Muscle layer of duodenum (tissue), 2 donors: ENCODE measurements around the gene SEBOX.
"Not testable (repeated sequence)": the region's sequence is repeated elsewhere in the genome, so short reads cannot be mapped to it uniquely, and the experiment has no call there.

Source experiments
- H3K27ac ChIP-seq: one replicate; pipeline ENCODE4 v1.7.0; 2013; ENCODE audit warnings: mild to moderate bottlenecking, low read length
- H3K27me3 ChIP-seq: one replicate; pipeline ENCODE4 v1.7.0; 2013; ENCODE audit warnings: low read depth, mild to moderate bottlenecking, control low read depth, low read length
- H3K36me3 ChIP-seq, 2 donors: one replicate each; pipeline ENCODE4 v1.7.0; 2013; ENCODE audit warnings: low read length in 2 of 2, control low read depth in 1 of 2, mild to moderate bottlenecking in 1 of 2; ENCODE audit not compliant: insufficient read depth in 2 of 2, control insufficient read depth in 1 of 2
- H3K4me1 ChIP-seq, 2 donors: one replicate each; pipeline ENCODE4 v1.7.0; 2013; ENCODE audit warnings: low read length in 2 of 2, mild to moderate bottlenecking in 2 of 2, control low read depth in 1 of 2, moderate library complexity in 1 of 2; ENCODE audit not compliant: insufficient read depth in 2 of 2, control insufficient read depth in 1 of 2
- H3K4me3 ChIP-seq, 2 donors: one replicate each; pipeline ENCODE4 v1.7.0; 2013; ENCODE audit warnings: low read length in 2 of 2, low read depth in 1 of 2, mild to moderate bottlenecking in 1 of 2
- H3K9me3 ChIP-seq, 2 donors: one replicate each; pipeline ENCODE4 v1.7.0; 2013; ENCODE audit warnings: low read length in 2 of 2, control low read depth in 1 of 2, mild to moderate bottlenecking in 1 of 2; ENCODE audit not compliant: control insufficient read depth in 1 of 2
- donor health status: healthy.

The SEBOX gene

DNA sequence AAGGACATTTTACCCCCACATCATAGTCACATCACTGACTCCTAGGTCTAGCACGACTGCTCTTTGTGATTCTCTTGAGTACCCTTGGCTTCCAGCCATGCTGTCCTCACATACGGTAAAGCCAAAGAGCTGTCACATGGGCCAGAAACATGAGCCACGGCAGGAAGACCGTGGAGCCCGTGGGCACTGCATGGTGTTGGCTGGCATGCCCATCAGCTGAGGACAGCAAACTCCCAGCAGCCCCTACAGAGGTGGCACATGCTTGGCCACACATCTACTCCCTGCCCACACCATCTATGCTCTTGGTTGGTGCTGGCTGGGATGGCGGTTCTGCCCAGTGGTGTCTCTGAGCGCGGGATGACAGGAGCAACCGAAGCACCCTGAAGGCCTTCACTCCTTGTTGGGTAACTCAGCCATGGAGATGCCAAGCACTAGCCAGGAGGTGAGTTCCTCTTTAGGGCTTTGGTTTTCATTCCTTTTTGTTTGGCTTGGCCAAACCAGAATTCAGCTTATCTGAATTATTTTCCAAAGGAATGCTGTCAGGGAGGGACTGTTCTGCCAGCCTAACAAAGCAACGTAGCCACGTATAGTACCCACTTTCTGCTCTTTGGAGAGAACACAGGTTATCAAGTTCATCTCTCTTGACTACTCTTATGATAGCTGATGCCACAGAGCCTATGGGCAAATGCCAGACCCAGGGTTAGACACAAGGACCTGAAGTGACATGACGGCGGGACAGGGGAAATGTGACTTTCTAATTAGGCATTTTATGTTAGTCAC, 19.4 kb downstream of the SEBOX start:
- no peaks in the 10 kb centered on the region for H3K9me3 ChIP-seq
- H3K36me3 ChIP-seq, result peaks cover 69 to 95% of the 10 kb centered on the region in 2 donors
- H3K4me3 ChIP-seq, result no peak overlapping the region
- no peak overlapping the region for H3K27ac ChIP-seq
- H3K4me1 ChIP-seq, result no peaks in the 10 kb centered on the region
- no peaks in the 10 kb centered on the region for H3K27me3 ChIP-seq

DNA sequence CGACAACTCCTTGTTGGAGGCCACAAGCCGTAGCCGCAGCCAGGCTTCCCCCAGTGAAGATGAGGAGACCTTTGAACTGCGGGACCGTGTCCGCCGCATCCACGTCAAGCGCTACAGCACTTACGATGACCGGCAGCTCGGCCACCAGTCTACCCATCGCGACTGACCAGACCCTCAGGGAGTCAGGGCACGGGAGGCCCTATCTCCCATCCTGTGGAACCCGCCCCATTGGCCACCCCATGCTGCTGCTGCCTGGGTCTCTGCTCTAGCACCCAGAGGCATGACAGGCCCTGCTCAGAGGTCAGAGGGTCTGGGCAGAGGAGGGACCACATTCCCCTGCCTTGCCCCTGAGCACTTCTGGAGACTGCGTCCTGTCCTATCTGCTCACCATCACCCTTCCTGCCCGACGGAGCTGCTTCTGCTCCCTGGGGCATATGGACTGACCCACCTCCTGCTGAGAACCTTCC, 20.5 kb downstream of the SEBOX start:
- no peaks in the 10 kb centered on the region for H3K4me1 ChIP-seq
- H3K27ac ChIP-seq, result no peak overlapping the region
- no peaks in the 10 kb centered on the region for H3K27me3 ChIP-seq
- H3K4me3 ChIP-seq, result no peak overlapping the region
- peaks cover 64 to 93% of the 10 kb centered on the region in 2 donors for H3K36me3 ChIP-seq
- no peaks in the 10 kb centered on the region for H3K9me3 ChIP-seq

DNA sequence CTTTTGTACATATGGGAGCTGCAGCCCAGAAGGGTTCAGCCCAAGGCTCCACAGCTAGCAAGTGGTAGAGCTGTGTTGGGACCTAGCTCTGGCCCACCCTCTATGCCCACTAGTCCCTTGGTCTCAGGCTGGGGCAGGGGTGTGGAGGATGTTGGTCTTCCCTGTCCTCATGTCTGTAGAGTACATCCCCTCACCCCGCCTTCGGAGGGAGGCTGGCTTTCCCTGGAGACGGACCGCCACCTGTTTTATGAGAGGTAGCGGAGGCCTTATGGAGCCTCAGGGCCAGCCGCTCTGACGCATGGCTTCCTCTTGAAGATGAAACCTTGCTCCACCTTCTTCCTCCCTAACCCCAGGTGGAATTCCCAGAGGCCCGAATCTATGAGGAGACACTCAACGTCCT, 21.0 kb downstream of the SEBOX start:
- no peaks in the 10 kb centered on the region for H3K27me3 ChIP-seq
- H3K9me3 ChIP-seq, result no peaks in the 10 kb centered on the region
- H3K36me3 ChIP-seq, result peaks cover 63 to 94% of the 10 kb centered on the region in 2 donors
- no peak overlapping the region for H3K27ac ChIP-seq
- H3K4me1 ChIP-seq, result no peaks in the 10 kb centered on the region
- H3K4me3 ChIP-seq, result no peak overlapping the region

DNA sequence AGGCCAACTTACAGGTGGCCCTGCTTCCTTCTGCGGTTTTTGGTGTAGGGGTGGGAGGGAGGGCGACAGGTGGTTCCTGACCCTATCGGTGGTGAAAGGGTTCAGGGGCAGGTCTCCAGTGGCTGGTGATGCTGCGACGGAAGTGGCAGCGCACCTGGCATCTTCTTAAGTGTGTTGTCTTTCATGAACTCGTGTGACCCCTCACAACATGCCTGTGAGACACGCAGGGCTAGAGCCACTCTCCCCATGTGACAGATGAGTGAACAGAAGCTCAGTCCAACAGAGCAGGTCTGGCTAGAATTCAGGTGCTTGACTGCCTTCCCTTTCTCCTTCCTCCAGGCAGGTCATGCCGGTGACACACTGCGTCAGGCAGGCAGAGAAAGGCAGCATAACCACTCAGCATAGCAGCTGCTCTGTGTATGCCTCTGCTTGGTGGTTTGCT, 21.5 kb downstream of the SEBOX start:
- Histone ChIP-seq H3K27ac (no peak overlapping the region), H3K4me1 (peaks cover 0 to under 1% of the 10 kb centered on the region in 2 donors)

DNA sequence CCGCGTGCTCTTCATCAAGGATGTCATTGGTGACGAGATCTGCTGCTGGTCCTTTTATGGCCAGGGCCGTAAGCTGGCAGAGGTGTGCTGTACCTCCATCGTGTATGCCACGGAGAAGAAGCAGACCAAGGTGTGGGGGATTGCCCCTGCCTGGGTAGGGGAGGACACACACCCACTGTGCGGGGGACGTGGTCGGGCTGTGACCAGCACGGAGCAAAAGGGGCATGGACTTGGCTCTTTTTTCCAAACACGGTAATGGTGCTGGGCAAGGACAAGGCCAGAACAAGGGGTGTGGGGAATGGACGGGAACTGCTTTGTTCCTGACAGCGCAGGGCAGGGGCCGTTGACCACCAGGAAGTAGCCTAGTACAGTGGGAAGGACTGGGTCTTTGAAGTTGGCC, 22.7 kb downstream of the SEBOX start:
- Histone ChIP-seq H3K4me3 (no peak overlapping the region), H3K27me3 (no peaks in the 10 kb centered on the region), H3K27ac (no peak overlapping the region), H3K36me3 (peaks cover 50 to 77% of the 10 kb centered on the region in 2 donors), H3K4me1 (peaks cover 0 to 11% of the 10 kb centered on the region in 2 donors), H3K9me3 (no peaks in the 10 kb centered on the region)

More for the DNA sequence above, 21.5 kb downstream of the SEBOX start:
- no peaks in the 10 kb centered on the region for H3K27me3 ChIP-seq
- peaks cover 58 to 89% of the 10 kb centered on the region in 2 donors for H3K36me3 ChIP-seq
- no peak overlapping the region for H3K4me3 ChIP-seq
- no peaks in the 10 kb centered on the region for H3K9me3 ChIP-seq

DNA sequence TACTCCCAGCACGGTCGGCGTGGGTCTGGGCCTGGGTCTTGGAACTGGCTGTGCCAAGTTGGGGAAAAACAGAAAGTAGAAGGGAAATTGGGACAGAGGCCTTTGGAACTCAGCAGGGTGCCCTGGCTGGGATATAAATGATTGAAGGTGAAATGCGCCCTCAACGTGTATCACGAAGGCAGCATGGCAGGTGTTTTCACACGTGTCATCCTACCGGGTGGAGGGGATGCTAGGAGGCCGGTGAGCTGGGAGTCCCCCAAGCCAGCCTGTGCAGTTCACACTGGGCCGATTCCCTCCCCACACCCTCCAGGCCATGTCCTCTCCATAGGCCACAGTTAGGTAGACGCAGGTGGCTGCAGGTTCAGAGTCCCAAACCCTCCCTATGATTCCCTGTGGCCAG, 23.5 kb downstream of the SEBOX start:
- peaks cover 7 to 19% of the 10 kb centered on the region in 2 donors for H3K4me1 ChIP-seq
- H3K27me3 ChIP-seq, result no peaks in the 10 kb centered on the region
- H3K9me3 ChIP-seq, result no peaks in the 10 kb centered on the region
- no peak overlapping the region for H3K27ac ChIP-seq
- H3K4me3 ChIP-seq, result no peak overlapping the region
- peaks cover 46 to 69% of the 10 kb centered on the region in 2 donors for H3K36me3 ChIP-seq

DNA sequence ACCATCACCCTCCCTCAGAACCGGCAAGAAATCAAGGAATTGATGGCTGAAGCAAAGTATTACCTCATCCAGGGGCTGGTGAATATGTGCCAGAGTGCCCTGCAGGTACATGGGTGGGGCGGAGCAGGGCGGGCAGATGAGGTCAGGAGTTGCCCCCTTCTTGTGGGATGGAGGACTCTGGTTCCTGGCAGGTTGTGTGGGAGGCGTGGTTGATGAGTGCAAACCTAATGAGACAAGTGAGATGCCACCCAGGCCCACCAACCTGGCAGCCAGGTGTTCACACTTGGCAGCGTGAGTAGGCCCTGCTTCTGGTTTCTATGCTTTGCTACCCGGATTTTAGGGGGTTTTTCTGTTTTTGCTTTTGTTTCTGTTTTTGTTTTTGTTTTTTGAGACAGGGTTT, 24.6 kb downstream of the SEBOX start:
- H3K4me3 ChIP-seq, result no peak overlapping the region
- H3K4me1 ChIP-seq, result peaks cover 8 to 25% of the 10 kb centered on the region in 2 donors
- no peaks in the 10 kb centered on the region for H3K27me3 ChIP-seq
- H3K36me3 ChIP-seq, result peaks cover 39 to 57% of the 10 kb centered on the region in 2 donors
- H3K27ac ChIP-seq, result no peak overlapping the region
- no peaks in the 10 kb centered on the region for H3K9me3 ChIP-seq

DNA sequence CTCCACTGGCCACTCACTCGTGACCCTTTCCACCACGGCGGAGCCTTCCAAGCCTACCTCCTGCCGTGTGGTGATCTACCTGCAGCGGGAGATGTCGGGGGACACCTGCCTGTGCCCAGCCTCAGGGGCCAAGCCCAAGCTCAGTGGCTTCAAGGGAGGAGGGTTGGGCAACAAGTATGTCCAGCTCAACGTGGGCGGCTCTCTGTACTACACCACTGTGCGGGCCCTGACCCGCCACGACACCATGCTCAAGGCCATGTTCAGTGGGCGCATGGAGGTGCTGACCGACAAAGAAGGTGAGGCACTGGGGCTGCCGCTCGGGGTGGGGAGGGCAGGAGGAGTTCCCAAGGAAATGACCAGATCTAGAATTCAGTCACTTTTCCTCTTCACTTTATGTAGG, 25.6 kb downstream of the SEBOX start:
- H3K4me3 ChIP-seq, result no peak overlapping the region
- peaks cover 11 to 27% of the 10 kb centered on the region in 2 donors for H3K4me1 ChIP-seq
- H3K9me3 ChIP-seq, result no peaks in the 10 kb centered on the region
- H3K36me3 ChIP-seq, result peaks cover 31 to 48% of the 10 kb centered on the region in 2 donors
- H3K27ac ChIP-seq, result no peak overlapping the region
- no peaks in the 10 kb centered on the region for H3K27me3 ChIP-seq

DNA sequence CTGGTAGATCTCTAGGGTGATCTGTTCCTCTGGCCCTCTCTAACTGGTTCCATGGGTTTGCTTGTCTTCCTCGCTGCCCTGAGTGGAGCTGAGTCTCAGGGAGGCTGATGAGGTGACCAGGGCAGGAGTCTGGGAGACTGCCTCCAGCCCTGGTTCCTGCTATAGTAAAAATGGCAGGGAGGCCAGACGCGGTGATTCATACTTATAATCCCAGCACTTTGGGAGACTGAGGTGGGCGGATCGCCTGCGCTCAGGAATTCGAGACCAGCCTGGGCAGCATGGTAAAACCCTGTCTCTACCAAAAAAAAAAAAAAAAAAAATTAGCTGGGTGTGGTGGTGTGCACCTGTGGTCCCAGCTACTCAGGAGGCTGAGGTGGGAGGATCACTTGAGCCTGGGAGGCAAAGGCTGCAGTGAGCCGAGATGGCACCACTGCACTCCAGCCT, 26.2 kb downstream of the SEBOX start:
- H3K4me3 ChIP-seq, H3K9me3 ChIP-seq, H3K27me3 ChIP-seq: not testable (repeated sequence)
- H3K36me3 ChIP-seq, result peaks cover 29 to 41% of the 10 kb centered on the region in 2 donors
- peaks cover 18 to 34% of the 10 kb centered on the region in 2 donors for H3K4me1 ChIP-seq
- H3K27ac ChIP-seq, result peak overlapping the region; percentile 9

DNA sequence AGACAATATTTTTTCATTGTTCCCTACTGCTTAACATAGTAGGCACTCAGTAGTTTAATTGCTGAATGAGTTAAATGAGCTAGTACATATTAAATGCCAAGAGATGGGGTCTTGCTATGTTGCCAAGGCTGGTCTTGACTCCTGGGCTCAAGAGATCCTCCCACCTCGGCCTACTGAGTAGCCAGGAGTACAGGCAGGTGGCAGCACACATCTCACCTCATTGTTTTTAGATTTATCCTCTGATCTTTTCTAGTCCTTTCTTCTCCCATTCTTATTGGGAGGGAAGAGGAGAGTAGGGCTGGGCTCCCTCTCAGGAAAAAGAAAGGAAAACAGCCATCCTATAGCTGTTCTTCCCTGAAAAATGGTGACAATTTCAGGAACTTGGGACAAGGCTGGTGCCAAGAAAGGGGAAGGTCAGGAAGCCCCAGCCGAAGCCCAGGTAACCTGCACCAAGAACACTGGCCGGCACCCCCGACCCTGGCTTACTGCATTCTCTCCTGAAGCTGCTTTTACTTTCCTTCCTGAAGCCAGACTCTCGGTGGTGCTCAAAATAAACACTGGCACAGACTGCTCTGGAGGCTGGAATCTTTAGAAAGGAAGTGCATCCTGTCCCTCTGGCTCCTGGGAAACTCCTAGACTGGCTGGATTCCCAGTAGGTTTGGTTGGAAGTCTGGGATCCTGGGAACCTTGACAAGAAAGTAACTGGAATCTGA, 26.8 kb downstream of the SEBOX start:
- Histone ChIP-seq H3K9me3 (no peaks in the 10 kb centered on the region), H3K27ac (peak overlapping the region; percentile 40), H3K4me1 (peaks cover 18 to 40% of the 10 kb centered on the region in 2 donors), H3K4me3 (no peak overlapping the region), H3K36me3 (peaks cover 29 to 38% of the 10 kb centered on the region in 2 donors), H3K27me3 (no peaks in the 10 kb centered on the region)
